Inflammatory macrophage treated with lipopolysaccharide for 1 hour (primary cell): ENCODE results near the gene SNRPA1.
A peak's percentile ranks its signal among the peaks of the same experiment; 100 is the strongest.
"Not testable (repeated sequence)": the region's sequence is repeated elsewhere in the genome, so short reads cannot be mapped to it uniquely, and the experiment has no call there.

Source experiments
- DNase-seq, 2 donors: peaks; one replicate each; pipeline ENCODE4 v3.0.0-alpha.2; 2020 to 2022

SNRPA1 gene

GRCh38 chr15:101293122-101293521 is 1.9 kb downstream of the SNRPA1 start:
- no peak for DNase-seq

- DNase-seq = peak; percentile 60 to 87
These were observed 6.0 kb downstream of the SNRPA1 start for GRCh38 chr15:101288905-101289513.

GRCh38 chr15:101287342-101287741 is 7.7 kb downstream of the SNRPA1 start:
- not testable (repeated sequence) for DNase-seq

GRCh38 chr15:101286471-101287114 is 8.5 kb downstream of the SNRPA1 start:
- peak; percentile 8 to 20 for DNase-seq

GRCh38 chr15:101283931-101284330 is 11.1 kb downstream of the SNRPA1 start:
- DNase-seq = no peak

- DNase-seq = no peak
These were observed 15.0 kb downstream of the SNRPA1 start for GRCh38 chr15:101280007-101280406.

- DNase-seq = no peak
These were observed 17.0 kb downstream of the SNRPA1 start for GRCh38 chr15:101277943-101278564.

- peak; percentile 87 to 95 for DNase-seq
These were observed 17.8 kb downstream of the SNRPA1 start, which contains the start of gene SELENOS for GRCh38 chr15:101277038-101277822. SELENOS (minus strand) TSS chr15:101277485; CDS start chr15:101277417, 68 bp downstream.

GRCh38 chr15:101276501-101277037 is 18.5 kb downstream of the SNRPA1 start:
- DNase-seq = peak in 1 of 2 donors; percentile 35

GRCh38 chr15:101275018-101275417 is 20.0 kb downstream of the SNRPA1 start:
- no peak for DNase-seq

- no peak for DNase-seq
These were observed 21.5 kb downstream of the SNRPA1 start for GRCh38 chr15:101273534-101273933.

GRCh38 chr15:101272584-101272983 is 22.5 kb downstream of the SNRPA1 start:
- no peak for DNase-seq

GRCh38 chr15:101269479-101270223 is 25.4 kb downstream of the SNRPA1 start:
- DNase-seq = no peak

GRCh38 chr15:101267320-101268104 is 27.5 kb downstream of the SNRPA1 start:
- no peak for DNase-seq

- no peak for DNase-seq
These were observed 28.3 kb downstream of the SNRPA1 start for GRCh38 chr15:101266787-101267186.

- no peak for DNase-seq
These were observed 29.0 kb downstream of the SNRPA1 start for GRCh38 chr15:101266034-101266433.

- no peak for DNase-seq
These were observed 30.0 kb downstream of the SNRPA1 start for GRCh38 chr15:101264911-101265641.

GRCh38 chr15:101264011-101264410 is 31.0 kb downstream of the SNRPA1 start:
- no peak for DNase-seq

- no peak for DNase-seq
These were observed 32.5 kb downstream of the SNRPA1 start for GRCh38 chr15:101262551-101262950.
